G401.6 (cell line): ENCODE results near the gene PAFAH2.
A peak's percentile ranks its signal among the peaks of the same experiment; 100 is the strongest.

Source experiments
- FAIRE-seq: peaks from 2 replicates; lab custom pipeline; 2012; peaks lifted over from hg19 to GRCh38; lab: Jason Lieb, UNC

The PAFAH2 gene

GRCh38 chr1:25927521-25928265, 70.2 kb downstream of the PAFAH2 start:
- FAIRE-seq = no peak

GRCh38 chr1:25926731-25927496, 70.9 kb downstream of the PAFAH2 start:
- no peak for FAIRE-seq

GRCh38 chr1:25924454-25924853, 73.4 kb downstream of the PAFAH2 start:
- FAIRE-seq = no peak

- FAIRE-seq = peak; percentile 93
These were observed 74.8 kb downstream of the PAFAH2 start for GRCh38 chr1:25922971-25923552.

GRCh38 chr1:25922056-25922970, 75.5 kb downstream of the PAFAH2 start:
- FAIRE-seq = peak; percentile 93

GRCh38 chr1:25918615-25919014, 79.2 kb downstream of the PAFAH2 start:
- no peak for FAIRE-seq

- no peak for FAIRE-seq
These were observed 79.9 kb downstream of the PAFAH2 start for GRCh38 chr1:25917996-25918395.

GRCh38 chr1:25916460-25916859, 81.4 kb downstream of the PAFAH2 start:
- no peak for FAIRE-seq

GRCh38 chr1:25914074-25914995, 83.5 kb downstream of the PAFAH2 start:
- FAIRE-seq = no peak

- FAIRE-seq = no peak
These were observed 84.7 kb downstream of the PAFAH2 start for GRCh38 chr1:25913206-25913605.

GRCh38 chr1:25912076-25912831, 85.6 kb downstream of the PAFAH2 start:
- FAIRE-seq = no peak

GRCh38 chr1:25911162-25911561, 86.7 kb downstream of the PAFAH2 start:
- no peak for FAIRE-seq
